ENCODE measurements around the gene SP3. TPM values are rescaled to one million over a fixed set of nuclear protein-coding genes. Genes with fewer than 3 reads are reported as not detected.

Gene SP3
- total RNA-seq, 1 donor from 2014 or later = 79.9 TPM

DNA sequence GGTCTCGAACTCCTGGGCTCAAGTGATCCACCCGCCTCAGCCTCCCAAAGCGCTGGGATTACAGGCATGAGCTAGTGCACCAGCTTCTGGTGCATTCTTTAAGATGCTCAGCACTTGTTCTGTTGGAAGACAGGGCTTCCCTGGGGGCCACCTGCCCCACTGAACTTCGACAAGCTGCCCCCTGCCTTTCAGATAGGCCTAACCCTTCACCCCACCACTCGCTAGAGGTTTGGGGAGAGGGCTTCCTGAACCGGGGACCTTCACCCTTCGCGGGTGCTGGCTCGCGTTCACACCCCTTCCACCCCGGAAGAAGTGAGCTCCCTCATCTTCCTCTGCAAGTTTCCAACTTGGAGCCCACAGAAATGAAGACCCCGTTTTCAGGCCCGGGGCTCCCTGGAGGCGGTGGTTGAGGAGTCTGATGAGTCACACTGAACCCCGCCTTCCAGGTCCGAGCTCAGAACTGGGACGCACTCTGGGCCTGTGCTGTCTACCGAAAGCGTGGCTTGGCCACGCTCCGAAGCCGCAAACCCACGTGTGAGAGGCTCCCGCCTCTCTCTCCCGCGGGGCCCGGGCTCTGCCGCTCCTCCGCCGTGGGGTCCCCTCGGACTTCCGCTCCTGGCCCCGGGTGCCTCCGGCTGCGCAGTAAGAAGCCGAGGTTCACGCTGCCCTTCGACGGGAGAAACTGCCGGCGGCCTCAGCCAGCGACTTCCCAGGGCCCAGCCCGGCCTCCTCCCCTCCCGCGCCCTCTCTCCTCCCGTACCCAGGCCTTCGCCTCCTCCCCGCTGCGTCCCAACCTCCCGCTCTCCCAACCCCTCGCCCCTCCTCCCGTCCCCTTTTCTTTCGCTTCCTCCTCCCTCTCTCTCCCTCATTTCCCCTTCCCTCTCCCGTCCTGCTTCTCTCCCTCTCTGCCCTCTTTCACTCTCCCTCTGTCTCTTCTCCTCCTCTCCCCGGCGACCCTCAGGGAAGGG is 47.5 kb upstream of the SP3 start:
- Mint-ChIP-seq H3K36me3 (ENCODE audit: unreplicated experiment) (no peaks in the 10 kb centered on the region), H3K27ac (ENCODE audit: unreplicated experiment) (peak overlapping the region; percentile 11), H3K27me3 (ENCODE audit: unreplicated experiment) (no peaks in the 10 kb centered on the region), H3K4me1 (ENCODE audit: low read depth, unreplicated experiment) (peaks cover 15% of the 10 kb centered on the region), H3K9me3 (ENCODE audit: unreplicated experiment) (no peaks in the 10 kb centered on the region), H3K4me3 (ENCODE audit: unreplicated experiment) (no peak overlapping the region)
- peak; percentile 44 for DNase-seq
- TF ChIP-seq, protein P1, sequence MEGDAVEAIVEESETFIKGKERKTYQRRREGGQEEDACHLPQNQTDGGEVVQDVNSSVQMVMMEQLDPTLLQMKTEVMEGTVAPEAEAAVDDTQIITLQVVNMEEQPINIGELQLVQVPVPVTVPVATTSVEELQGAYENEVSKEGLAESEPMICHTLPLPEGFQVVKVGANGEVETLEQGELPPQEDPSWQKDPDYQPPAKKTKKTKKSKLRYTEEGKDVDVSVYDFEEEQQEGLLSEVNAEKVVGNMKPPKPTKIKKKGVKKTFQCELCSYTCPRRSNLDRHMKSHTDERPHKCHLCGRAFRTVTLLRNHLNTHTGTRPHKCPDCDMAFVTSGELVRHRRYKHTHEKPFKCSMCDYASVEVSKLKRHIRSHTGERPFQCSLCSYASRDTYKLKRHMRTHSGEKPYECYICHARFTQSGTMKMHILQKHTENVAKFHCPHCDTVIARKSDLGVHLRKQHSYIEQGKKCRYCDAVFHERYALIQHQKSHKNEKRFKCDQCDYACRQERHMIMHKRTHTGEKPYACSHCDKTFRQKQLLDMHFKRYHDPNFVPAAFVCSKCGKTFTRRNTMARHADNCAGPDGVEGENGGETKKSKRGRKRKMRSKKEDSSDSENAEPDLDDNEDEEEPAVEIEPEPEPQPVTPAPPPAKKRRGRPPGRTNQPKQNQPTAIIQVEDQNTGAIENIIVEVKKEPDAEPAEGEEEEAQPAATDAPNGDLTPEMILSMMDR (IDR thresholded peaks at IDR 0.05; ENCODE audit: partially characterized antibody, unreplicated experiment) = no peak

DNA sequence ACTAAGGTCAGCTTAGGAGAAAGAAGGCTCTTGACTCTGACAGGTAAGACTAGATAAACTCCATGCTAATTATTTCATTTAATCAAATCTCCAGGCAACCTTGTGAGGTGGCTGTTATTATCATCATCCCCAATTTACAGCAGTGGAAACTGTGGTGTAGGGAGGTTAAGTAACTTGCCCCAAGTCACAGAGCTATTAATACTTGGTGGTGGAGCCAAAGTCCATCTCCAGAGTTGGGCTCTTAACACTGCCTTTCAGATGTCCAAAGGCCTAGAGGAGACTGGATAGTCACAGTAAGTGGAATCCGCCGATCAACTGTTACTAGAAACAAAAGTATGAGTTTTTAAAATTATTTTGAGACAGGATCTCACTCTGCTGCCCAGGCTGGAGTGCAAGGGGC is 46.6 kb upstream of the SP3 start:
- Mint-ChIP-seq H3K27ac (ENCODE audit: unreplicated experiment) (no peak overlapping the region), H3K27me3 (ENCODE audit: unreplicated experiment) (no peaks in the 10 kb centered on the region), H3K4me3 (ENCODE audit: unreplicated experiment) (no peak overlapping the region), H3K4me1 (ENCODE audit: low read depth, unreplicated experiment) (peaks cover 14% of the 10 kb centered on the region), H3K9me3 (ENCODE audit: unreplicated experiment) (no peaks in the 10 kb centered on the region), H3K36me3 (ENCODE audit: unreplicated experiment) (no peaks in the 10 kb centered on the region)
- TF ChIP-seq, protein P1 (IDR thresholded peaks at IDR 0.05; ENCODE audit: partially characterized antibody, unreplicated experiment) = no peak
- no peak for DNase-seq

DNA sequence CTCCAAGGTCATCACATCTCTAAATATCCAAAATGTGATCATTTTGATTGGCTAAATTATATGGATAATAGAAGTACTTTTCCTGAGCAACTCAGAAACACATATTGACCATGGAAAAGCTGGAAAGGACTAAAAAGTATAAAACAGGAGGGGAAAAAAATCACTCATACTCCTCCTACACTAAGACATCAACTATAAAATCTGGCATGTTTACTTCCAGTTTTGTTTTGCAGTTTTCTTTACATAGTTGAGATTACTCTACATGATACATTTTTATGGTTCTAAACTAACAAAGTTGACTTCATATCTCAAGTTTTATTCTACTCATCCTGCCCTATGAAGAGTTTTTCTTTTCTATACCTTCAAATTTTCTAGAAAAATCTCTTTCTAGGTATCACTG is 46.0 kb upstream of the SP3 start:
- H3K4me3 Mint-ChIP-seq (ENCODE audit: unreplicated experiment) = no peak overlapping the region
- TF ChIP-seq, protein P1 (IDR thresholded peaks at IDR 0.05; ENCODE audit: partially characterized antibody, unreplicated experiment) = no peak
- no peaks in the 10 kb centered on the region for H3K9me3 Mint-ChIP-seq (ENCODE audit: unreplicated experiment)
- peaks cover 14% of the 10 kb centered on the region for H3K4me1 Mint-ChIP-seq (ENCODE audit: low read depth, unreplicated experiment)
- H3K27ac Mint-ChIP-seq (ENCODE audit: unreplicated experiment) = no peak overlapping the region
- H3K27me3 Mint-ChIP-seq (ENCODE audit: unreplicated experiment) = no peaks in the 10 kb centered on the region
- no peak for DNase-seq
- no peaks in the 10 kb centered on the region for H3K36me3 Mint-ChIP-seq (ENCODE audit: unreplicated experiment)

DNA sequence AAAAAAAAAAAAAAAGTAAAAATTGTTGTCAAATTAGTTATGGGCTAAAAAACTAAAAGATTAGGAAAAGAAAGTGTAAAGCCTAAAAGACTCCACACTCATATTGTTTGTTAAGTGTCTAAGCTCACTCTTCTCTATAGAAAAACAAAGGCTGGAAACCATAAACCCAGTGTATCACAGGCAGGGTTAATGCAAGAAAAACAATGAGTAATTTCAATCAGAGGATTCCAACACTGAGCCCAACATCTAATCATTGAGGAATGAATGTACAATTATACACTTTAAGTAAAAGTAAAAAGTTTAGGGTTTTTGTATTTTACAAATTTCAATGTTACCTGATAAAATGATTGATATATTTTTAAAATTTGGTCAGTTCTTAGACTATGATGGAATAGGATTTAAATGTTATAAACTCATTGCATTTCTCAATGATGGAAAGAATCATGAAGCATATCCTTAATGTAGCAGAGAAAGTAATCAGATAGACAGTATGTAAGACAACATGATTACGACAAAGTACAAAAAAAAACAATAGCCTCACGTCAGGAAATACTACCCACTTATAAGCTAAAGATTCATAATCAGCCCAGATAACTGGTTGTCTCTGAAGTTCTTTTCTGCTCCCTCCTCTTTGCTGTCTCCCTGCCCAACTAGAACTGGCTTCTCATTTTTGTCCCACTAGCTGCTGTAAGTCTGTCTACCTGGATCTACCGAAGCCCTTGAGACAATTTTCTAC is 44.5 kb upstream of the SP3 start:
- no peak overlapping the region for H3K27ac Mint-ChIP-seq (ENCODE audit: unreplicated experiment)
- H3K9me3 Mint-ChIP-seq (ENCODE audit: unreplicated experiment) = no peaks in the 10 kb centered on the region
- no peaks in the 10 kb centered on the region for H3K36me3 Mint-ChIP-seq (ENCODE audit: unreplicated experiment)
- no peaks in the 10 kb centered on the region for H3K27me3 Mint-ChIP-seq (ENCODE audit: unreplicated experiment)
- peaks cover 12% of the 10 kb centered on the region for H3K4me1 Mint-ChIP-seq (ENCODE audit: low read depth, unreplicated experiment)
- no peak overlapping the region for H3K4me3 Mint-ChIP-seq (ENCODE audit: unreplicated experiment)
- no peak for DNase-seq
- TF ChIP-seq, protein P1 (IDR thresholded peaks at IDR 0.05; ENCODE audit: partially characterized antibody, unreplicated experiment) = no peak
